K562 (cell line): ENCODE data around the gene PPAN. TPM values are rescaled to one million over a fixed set of nuclear protein-coding genes. Genes with fewer than 3 reads are reported as not detected.

Experiments
- BRD4 ChIP-seq: fragments of 200-600 bp; sonication (generic); IDR thresholded peaks from 2 replicates; pipeline ENCODE4 v1.6.1; 2017; ENCODE audit warnings: inconsistent platforms
- CEBPB ChIP-seq: fragments of 450-650 bp; IDR thresholded peaks from 2 replicates; pipeline ENCODE4 v1.6.1; 2016; ENCODE audit warnings: missing genetic modification characterization, missing compliant biosample characterization
- CREB1 ChIP-seq, 2 experiments: sonication (generic) in 1 of 2; formaldehyde crosslinking in 1 of 2; IDR thresholded peaks; 2 replicates each; pipeline versions ENCODE4 v1.6.1 to v1.8.0; 2012 to 2022; ENCODE audit warnings: inconsistent platforms in 1 of 2, mild to moderate bottlenecking in 1 of 2, missing genetic modification reagents in 1 of 2, moderate library complexity in 1 of 2
- CUX1 ChIP-seq: fragments of 200-800 bp; sonication (Bioruptor generic); IDR thresholded peaks from 2 replicates; pipeline ENCODE4 v1.6.1; 2016; ENCODE audit warnings: missing genetic modification characterization, missing compliant biosample characterization
- KDM1A ChIP-seq, 2 experiments: fragments of 450-650 bp; IDR thresholded peaks; 2 replicates each; pipeline ENCODE4 v1.6.1; 2016; ENCODE audit warnings: mild to moderate bottlenecking in 2 of 2
- MAFK ChIP-seq: IDR thresholded peaks from 2 replicates; pipeline ENCODE4 v1.6.1; 2011; ENCODE audit warnings: low read length, improper control_type of control experiment
- MCM2 ChIP-seq: fragments of 450-650 bp; IDR thresholded peaks from 2 replicates; pipeline ENCODE4 v1.6.1; 2017; ENCODE audit warnings: low read depth, mild to moderate bottlenecking
- PHTF2 ChIP-seq: fragments of 250-450 bp; sonication (Bioruptor Pico); IDR thresholded peaks from 2 replicates; pipeline ENCODE4 v1.5.0; 2021; ENCODE audit warnings: mild to moderate bottlenecking
- SIN3B ChIP-seq: fragments of 450-650 bp; IDR thresholded peaks from 2 replicates; pipeline ENCODE4 v1.6.1; 2017; ENCODE audit warnings: low read depth, mild to moderate bottlenecking, moderate library complexity
- ZBTB40 ChIP-seq, 2 experiments: fragments of 450-650 bp in 1 of 2; sonication (generic) in 1 of 2; formaldehyde crosslinking in 1 of 2; IDR thresholded peaks; 2 replicates each; pipeline versions ENCODE4 v1.7.1 to v1.9.0; 2016 to 2022; ENCODE audit warnings: inconsistent platforms in 1 of 2, mild to moderate bottlenecking in 1 of 2, missing genetic modification reagents in 1 of 2
- ZFP30 ChIP-seq: fragments of 250-450 bp; sonication (Bioruptor Pico); IDR thresholded peaks from 2 replicates; pipeline ENCODE4 v1.8.0; 2022; ENCODE audit warnings: moderate library complexity, mild to moderate bottlenecking, inconsistent platforms, borderline replicate concordance
- ZNF121 ChIP-seq: sonication (generic); formaldehyde crosslinking; conservative IDR thresholded peaks from 2 replicates; pipeline ENCODE4 v1.8.0; 2022; ENCODE audit warnings: missing genetic modification reagents
- ZNF282 ChIP-seq: sonication (generic); formaldehyde crosslinking; IDR thresholded peaks from 2 replicates; pipeline ENCODE4 v1.8.1; 2023; ENCODE audit warnings: missing genetic modification reagents
- ZNF589 ChIP-seq: fragments of 200-800 bp; sonication (Bioruptor generic); IDR thresholded peaks from 2 replicates; pipeline ENCODE4 v1.6.1; 2016; ENCODE audit warnings: low read depth, missing genetic modification characterization, missing compliant biosample characterization
- polyA plus RNA-seq, 8 experiments: library from polyadenylated mRNA; depleted of rRNA in 4 of 8; stranded (reverse) in 5 of 8; unstranded in 3 of 8; fragments of >200 nt; fragmentation: Nextera tagmentation in 2 of 8; fragmentation: Illumina TruSeq in 1 of 8; extraction: Ambion mirVana in 2 of 8; extraction: Trizol in 1 of 8; gene quantifications; 2 replicates each; pipeline versions ENCODE4 v1.2.1 to v1.2.3, GENCODE V29; 2011 to 2014; ENCODE audit warnings: inconsistent platforms in 1 of 8, missing spikeins in 1 of 8
- total RNA-seq, 7 experiments: library from RNA; depleted of rRNA in 6 of 7; stranded (reverse); fragments of >200 nt in 6 of 7; fragmentation: Illumina TruSeq in 2 of 7; extraction: Trizol in 2 of 7; gene quantifications; 2 replicates each; pipeline versions ENCODE4 v1.2.1 to v1.2.3, GENCODE V29; 2011 to 2021; ENCODE audit warnings: low replicate concordance in 1 of 7

PPAN gene
- total and polyA plus RNA-seq, 9 of the 15 experiments (the other 6 are each of a cell fraction or from before 2014, with no cell fraction given) = 2.2 to 129 (median 59.1) TPM

GRCh38 chr19:10086591-10087192, 19.5 kb upstream of the PPAN start (continued):
- TF ChIP-seq CUX1 (CRISPR knock-in tag) = no peak
- TF ChIP-seq PHTF2 = no peak
- TF ChIP-seq BRD4 = 0 out of 2 replicates have a peak, but pooled peaks have one; percentile 31
- TF ChIP-seq ZNF121 (CRISPR knock-in tag) = no peak
- no peak for TF ChIP-seq CREB1 (IDR thresholded peaks at IDR 0.05)
- no peak for TF ChIP-seq CREB1 (CRISPR knock-in tag; IDR thresholded peaks at IDR 0.05)
- TF ChIP-seq ZNF282 (CRISPR knock-in tag) = no peak
- TF ChIP-seq KDM1A (IDR thresholded peaks at IDR 0.05) = peak in 1 of 2 experiments; percentile 45; a peak in 1 of 4 replicates
- TF ChIP-seq MCM2 = no peak
- no peak for TF ChIP-seq SIN3B
- TF ChIP-seq ZBTB40 (IDR thresholded peaks at IDR 0.05) = no peak
- no peak; the same call in 1 of the 2 replicates for TF ChIP-seq ZBTB40 (CRISPR knock-in tag; IDR thresholded peaks at IDR 0.05)
- TF ChIP-seq ZNF589 = peak; percentile 39; the same call in 1 of the 2 replicates
- TF ChIP-seq CEBPB (tag) = no peak
- no peak for TF ChIP-seq MAFK
- TF ChIP-seq ZFP30 (CRISPR knock-in tag) = no peak
